ENCODE results near the gene SETD7.

Gene SETD7

DNA sequence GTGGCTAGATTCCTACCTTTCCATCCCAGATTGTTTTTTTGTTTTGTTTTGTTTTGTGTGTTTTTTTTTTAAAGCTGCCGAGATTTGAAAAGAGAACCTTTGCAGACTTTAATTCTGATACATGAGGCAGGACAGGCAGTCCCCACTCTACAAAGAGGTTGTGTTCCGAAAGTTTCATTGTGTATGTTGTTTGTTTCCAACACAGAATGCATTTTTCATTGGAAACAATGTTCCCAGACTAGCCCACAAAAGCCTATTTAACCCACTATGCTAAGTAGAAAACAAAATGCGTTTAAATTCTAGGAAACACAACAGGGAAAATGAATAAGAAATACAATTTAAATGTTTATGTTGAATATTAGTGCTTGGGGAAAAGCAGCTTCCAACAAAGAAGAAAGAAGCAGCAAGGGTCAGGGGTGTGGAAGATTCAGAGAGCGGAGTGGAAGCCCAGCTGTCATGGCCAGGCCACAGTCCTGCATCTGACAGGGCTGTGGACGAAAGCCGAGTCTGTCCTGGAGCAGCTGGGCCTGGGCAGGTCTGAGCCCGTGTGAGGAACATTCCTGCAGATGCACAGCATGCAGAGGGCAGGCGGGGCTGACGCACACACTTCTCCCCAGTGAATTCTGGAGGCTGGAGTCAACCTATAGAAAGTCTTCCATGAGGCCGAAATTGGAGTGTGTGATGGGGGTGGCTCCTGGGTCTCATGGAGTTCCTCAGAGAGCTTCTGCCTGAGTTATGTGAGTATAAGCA is 12.4 kb upstream of the SETD7 start:
- DNase-seq, result no peak

DNA sequence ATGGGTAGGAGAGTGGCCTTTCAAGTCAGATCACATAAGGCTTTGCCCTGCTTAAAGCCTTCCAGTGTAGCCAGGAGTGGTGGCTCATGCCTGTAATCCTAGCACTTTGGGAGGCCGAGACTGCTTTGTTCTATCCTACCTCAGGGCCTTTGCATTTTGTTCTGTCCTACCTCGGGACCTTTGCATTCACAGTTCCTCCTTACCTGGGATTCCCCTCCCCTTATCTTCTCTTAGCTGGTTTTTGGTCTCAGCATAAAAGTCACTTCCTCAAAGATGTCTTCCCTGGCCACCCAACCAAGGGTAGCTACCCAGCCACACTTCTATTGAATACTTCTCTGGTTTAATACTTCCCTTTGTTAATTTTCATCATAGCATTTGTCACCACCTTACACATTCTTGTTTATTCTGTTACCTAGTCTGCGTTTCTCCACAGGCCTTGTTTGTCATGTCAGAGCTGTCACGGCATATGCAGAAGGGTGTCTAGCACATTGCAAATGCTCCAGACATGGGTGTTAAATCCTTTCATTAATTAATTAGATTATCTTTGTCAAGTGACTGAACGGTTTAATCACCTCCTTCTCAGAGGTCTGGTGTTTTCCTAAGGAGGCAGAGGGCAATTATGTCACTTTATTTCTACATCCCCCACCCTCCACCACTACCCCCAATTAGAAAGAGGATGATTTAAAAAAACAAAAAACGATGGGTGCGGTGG is 11.3 kb upstream of the SETD7 start:
- peak; percentile 20 for DNase-seq

DNA sequence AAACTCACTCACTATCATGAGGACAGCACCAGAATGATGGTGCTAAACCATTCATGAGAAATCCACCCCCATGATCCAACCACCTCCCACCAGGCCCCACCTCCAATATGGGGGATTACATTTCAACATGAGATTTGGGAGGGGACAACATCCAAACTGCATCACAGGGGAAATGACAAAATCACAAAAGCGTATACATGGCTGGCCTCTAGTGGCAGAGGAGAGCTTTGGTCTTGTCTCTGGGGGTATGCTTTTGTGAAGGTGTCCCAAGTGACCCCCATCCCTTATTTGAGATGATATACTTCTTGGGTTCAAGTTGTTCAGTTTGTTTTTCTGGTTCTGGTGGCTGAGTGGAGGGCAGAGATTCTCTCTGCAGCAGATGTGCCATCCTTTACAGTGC is 8.5 kb upstream of the SETD7 start:
- DNase-seq, result peak; percentile 28

DNA sequence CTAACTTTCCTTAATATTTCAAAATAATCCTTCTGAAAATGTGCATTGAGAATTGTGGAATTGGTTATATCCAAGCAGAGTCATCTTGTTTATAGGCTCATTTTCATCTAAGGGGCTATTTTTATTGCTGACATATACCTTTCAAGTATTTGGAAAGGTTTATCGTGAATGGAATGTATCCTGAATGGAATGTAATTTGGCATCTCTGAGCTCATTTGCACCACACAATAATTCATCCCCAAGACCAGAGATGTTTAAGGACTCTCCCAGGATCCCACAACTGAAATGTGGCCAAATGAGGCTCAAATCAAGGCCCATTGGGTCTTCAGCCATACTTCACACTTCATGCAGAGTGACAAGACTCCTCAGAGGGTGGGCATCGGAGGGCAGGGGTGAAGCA is 7.5 kb upstream of the SETD7 start:
- no peak for DNase-seq

DNA sequence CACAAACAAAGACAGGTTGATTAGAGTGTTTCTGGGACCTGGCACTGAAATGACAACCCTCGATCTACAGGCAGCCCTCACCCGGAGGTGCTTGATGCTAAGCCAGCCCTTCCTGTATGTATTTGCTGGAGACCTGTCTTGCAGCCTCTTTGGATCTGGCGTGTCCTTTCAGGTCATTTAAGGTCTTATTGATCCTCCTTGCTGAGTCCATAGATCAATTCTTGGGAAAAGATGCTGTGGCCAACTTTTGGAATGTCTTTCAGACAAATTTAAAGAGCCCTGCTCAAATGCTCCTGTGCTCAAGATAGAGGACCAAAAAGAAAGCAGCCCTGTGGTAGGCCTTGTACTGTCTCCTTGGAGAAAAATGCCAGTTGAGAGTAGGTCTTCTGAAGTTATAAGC is 6.8 kb upstream of the SETD7 start:
- no peak for DNase-seq

DNA sequence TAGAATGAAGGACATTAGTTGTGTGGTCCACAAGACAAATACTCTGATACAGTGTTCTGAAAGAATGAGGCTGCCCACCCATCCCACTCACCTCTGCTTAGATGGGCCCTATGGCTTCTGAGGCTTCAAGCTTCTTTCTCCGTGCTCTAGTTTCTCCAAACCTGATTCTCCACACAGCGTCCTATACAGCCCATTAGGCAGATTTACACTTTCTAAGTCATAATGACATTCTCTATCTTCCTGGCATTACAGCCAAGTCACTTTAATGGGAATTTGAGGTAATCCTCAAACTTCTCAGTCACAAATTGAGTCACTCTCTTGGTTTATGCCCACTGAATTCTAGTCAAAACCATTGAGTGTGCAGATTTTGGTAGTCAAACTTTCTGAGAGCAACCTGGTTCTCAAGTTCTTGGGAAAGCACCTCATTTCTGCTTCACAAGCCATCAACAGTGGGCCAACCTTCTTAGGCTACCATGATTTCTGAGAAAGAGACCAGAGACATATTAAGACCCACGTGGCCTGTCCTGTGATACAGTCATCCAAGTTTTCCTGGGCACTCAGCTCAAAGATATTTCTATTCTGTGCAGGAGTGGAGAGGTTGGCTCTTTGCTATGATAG is 6.2 kb upstream of the SETD7 start:
- no peak for DNase-seq

DNA sequence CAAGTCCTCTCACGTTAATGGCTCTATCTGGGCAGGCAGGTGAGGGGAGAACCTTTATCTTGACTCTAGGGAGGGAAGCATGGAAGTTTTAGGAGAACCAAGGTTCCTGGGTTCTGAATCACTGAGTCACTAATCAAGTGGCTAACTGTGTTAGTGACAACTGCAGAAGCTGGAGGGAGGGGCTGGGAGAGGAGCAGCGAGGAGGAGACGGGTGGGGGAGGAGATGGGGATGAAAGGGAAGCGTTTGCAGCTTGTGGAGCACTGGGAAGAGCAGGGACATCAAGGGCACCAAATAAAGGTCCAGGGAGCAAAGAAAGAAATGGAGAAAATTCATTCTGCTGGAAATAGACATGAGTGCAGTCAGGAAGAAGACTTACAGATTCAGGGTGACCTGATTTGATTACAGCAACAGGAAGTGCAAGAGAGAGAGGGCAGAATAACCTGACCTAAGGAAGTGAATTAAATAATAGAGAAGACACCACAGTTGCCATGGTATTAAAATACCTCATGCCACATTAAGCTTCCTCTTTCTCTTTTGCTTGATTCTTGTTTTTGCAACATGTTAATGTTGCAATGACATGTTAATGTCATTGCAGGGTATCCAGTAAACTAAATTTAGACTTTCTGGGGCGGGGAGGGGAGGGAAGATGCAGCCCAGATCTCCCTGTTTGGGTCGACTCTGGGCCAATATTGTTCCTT is 4.5 kb upstream of the SETD7 start:
- DNase-seq, result peak; percentile 83

DNA sequence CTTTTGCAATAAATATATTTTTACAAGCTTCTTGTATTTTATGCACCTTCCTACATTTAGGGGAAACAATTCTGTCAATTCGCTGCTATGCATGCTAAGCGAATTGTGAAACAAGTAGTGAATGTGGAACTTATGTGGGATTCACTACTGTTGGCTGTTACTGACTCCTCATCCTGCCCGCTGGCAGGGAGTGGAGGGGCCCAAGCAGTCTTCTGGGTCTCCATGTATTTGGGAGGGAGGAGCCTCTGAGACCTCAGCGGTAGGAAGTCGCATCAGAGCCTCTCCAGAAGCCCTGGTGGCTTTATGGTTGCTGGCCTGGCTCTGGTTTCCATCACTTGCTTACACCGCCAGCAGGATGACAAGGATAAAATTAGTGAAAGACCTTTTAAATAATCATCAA is 3.7 kb upstream of the SETD7 start:
- no peak for DNase-seq

DNA sequence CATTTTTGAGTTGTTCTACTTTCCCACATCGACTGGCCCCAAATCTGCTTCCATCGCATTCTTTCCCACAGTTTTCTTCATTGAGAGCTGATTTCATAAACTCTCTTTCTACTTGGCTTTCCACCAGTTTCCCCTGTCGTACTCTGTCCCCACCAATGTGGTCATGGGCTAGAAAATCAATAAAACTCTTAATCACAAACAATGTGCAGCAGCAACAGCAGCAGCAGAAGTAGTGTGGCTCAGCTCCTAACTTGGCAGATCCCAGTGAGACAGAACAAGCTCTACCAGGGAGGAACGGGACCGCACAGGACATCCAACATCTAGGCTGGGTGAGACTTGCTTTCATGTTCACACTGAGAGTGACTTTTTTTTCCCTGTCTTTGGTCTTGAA is 3.1 kb upstream of the SETD7 start:
- DNase-seq, result no peak

DNA sequence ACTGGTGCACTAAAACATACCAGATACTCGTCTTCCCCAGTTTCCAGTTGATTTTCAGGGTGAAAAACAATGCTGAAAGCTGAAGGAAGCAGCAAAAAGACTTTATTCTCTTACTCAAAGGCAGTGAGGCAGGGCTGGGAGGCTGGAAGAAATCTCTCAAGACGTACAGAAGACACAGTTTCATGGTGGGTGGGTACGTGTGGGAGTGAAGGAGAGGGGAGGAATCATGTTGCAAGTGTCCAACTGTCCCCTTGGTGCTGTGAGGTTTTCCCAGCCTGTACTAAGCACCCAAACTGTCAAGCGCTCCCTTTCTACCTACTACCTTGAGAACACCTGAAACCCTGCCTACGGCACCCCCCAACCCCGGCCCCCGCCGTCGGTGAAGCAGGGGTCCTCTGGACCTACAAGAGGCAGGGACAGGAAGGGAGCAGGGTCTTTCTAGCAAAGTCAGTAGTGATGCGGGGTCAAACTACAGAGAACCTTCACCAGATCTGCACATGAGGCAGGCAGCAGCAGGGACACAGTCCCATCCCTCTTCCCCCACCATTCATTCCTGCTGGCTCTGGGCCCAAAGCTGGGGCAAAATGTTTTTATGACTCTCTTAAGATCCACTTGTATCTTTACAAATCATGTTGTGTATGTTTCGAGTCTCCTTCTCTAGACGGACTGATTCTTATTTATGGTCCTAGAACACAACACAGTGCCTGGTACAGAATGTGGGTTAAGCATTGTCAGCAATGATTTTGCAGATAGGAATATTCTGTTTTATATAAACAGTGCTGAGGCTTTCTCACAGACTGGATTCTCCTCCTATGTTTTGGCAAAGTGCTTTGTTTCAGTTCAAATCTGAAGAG is 2.4 kb upstream of the SETD7 start:
- no peak for DNase-seq

DNA sequence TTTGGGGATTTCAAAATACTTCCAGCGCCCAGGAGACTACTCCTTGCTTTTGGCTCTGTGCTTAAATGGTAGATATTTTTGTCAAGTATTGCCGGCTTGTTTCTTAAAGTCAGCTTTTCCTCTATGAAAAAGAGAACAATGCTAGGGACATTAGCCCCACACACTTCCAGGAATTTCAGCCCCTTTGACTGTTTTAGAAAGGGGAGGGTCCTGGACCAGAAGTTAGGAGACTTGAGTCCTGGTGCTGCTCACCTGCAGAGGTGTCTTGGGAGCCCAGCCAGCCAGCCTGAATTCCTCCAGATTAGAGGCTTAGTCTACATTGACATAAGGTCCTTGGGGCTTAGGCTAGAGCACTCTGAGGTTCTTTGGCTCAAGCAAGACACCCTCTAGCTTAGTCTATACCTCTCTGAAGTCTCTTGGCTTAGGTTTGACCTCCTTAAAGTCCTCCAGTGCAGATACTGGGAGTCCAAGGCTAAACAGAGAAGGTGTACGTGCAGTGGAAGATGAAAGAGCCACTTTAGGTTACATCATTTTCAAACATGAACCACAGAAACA is 1.6 kb upstream of the SETD7 start:
- DNase-seq, result no peak

DNA sequence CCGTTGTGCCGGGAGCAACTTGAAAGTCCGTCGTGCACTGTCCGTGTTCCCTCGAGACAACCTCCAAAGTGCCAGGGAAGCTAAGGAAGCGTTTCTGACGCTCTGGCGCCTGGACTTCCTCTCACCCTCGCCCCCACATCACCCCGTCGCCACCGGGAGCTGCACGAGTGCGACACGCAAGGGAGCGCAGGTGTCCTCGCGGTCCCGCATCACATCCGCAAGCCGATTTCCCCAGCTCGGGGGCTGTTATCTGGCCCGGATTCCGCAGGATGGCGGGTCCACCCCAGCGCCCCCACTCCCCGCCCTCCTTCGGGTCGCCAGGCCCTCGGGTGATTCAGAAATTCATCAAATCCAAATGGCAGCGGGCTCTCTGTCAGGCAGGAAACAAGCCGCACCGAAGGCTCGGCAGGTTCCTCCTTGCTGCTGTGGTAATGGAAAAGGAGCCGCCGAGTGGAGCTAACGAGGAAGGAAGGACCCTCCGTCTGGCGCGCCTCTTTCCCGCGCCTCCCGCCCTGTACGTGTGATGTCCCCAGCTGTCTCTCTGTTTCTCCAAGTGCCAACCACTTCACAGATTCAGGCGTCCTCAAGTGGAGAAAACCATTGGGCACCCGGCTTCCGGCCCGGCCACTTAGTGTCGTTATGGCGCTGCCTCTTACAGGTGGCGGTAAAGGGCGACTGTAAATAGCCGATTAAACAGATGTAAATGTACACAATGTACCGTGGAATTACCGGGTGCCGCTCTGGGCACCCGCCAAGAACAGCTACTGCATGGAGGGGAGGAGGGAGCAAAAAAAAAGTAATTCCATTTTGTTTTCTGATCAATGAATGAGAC is 921 bp upstream of the SETD7 start:
- DNase-seq, result peak; percentile 71

DNA sequence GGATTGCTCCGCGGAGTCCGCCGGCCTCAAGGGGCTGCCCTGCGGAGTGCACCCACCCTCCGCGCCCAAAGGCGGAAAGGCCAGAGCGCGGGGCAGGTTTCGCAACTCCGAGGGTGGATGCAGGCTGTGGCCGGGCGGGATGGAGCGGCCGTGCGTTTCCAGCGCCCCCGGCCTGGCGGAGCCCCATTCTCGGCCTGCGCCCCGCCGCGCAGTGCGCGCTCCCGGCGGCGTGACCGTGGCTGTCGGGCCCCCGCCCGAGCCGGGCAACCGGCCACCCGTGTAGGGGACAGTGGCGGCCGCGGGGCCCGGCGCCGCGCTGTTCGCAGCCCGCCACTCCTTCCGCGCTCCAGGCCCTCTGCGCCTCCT is 331 bp downstream of the SETD7 start:
- DNase-seq, result no peak

DNA sequence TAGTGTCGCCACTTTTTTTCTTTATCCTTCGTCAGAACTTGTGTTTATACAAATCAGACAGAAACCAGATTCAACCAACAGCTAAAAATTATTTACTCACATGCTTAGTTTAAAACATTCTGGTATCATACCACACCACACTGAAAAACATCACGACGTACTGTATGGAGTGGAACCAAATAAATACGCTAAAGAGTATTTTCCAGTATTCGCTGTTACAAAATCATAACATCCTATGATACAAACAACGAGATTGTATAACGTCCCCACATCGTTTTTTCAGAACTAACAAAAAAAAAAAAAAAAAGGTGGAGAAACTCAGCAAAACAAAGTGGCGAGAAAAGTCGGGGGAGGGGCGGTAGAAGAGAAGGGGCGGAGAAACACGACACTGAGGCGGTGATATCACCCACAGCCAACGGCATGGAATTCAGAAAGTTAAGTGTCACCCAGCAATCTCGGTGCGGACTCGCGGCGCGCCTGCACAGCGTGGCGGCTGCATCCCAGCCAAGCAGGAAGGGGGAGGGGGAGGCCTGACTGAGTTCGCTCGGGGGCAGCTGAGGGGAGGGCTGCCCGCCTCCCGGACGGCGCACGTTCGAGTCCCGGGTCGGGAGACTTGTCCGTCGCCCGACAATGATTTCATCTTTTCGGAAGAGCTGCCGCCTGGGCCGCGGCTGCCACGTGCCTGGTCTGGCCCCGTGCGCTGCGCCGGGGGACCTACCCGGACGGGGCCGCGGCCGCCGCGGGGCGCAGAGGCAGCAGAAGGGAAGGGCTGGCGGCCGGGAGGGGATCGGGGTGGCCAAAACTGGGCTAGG is 920 bp downstream of the SETD7 start:
- DNase-seq, result peak; percentile 87

DNA sequence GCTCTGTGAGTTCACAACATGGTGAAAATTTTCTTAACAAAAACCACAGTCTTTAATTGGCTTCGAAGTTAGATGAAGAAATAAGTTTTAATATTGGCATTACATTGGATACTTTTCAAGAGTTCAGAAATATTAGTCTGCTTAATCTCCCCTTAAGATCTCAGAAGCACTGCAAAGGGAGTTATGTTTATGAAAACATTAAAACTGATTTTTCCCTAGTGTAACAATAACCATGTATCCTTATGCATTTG is 1.5 kb downstream of the SETD7 start:
- DNase-seq, result no peak

DNA sequence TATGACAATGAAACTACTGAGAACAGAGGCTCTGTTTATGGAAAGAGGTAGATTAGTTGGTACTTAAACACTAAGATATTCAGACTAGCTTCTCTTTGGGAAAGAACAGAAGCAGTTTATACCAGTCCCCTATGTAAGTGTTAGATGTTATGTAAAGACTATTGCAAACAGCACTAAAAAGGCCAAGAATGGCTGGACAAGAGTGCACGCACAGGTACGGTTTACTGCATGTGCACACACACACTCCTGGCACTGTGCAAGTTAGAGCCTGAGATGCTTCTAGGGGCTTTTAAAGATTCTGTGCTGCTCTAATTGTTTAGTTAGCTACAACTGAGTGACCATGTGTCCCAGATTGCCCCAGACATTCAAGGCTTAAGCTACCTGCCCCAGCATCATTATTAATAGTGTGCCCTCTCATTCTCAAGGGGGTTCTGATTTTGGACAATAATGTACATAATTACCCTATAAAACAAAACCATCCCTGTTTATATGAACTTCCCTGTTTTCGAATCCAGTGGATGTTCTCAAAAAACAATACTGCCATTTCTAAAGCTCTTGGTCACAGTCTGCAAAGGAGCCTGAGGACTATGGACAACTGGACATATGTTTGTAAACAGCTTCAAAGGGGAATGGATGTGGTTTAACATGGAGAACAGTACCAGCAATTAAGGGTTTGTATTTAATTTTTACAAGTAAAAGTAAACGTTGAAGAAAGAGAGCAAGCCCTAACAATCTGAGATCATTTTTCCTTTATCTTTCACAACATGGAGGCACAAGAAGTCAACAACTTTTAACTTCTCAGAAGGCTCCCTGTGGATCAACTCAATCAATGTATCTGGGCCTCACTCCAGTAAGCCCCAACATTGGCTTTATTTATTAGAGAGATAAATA is 2.0 kb downstream of the SETD7 start:
- DNase-seq, result no peak

DNA sequence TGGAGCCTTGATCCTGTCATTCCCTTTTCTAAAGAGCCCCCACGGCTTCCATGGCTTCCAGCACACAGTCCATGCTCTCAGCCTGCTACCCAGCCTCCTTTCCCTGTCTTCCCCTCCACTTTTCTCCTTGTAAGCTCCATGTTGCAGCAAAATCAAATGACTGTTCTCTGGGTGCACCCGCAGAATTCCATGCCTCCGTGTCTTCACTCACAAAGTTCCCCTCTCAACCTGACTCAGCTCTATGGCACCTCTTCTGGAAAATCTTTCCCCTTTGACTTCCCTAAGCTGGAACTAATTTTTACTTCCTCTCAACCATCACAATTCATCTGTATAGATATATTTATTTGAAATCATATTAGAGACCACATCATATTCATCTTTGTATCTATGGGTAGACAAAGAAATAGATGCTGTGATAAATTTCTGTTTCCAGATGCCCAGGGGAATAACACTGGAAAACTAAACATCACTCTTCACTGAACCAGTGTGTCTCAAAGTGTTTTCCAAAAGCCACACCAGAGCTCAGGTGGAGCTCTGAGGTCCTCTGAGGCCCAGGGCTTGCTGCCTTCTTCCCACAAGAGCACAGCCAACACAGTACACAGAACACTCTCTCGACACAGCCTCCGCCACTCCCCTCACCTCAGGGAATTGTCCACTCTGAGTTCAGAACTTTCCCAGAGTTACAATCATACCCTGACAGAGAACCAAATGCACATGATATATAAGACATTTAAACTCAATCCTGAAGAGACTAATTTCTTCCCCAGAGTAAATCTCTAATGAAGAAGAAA is 3.3 kb downstream of the SETD7 start:
- no peak for DNase-seq

DNA sequence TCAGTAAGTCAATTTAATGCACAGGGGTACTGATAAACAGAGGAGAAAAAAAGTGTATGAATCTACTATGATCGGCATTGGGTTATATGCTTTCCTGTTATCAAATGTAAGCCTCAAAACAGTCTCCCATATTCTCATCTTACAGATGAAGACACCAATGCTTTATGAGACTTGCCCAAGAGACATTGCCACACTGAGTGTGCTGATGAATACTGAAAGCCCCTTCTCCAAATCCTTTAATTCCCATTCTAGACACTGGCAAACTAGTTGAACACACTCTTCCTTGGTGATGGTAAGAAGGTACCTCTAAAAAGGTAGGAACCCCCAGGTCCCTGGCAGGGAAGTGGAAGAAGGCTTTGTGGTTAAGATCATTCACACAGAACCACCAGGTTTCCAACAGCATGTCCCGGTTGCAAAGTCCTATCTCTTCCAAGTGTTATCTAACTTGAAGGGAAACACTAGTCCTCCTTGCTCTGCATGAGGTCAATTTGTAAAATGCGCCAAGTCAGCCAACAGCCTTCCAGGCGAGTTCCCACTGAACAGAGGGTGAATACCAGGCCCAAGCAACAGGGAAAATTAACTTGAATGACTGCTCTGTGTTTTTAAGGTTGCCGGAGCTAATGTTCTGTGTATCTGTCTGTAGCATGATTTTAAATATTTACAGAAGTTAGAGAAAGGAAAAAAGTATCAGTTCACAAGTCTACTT is 5.1 kb downstream of the SETD7 start:
- no peak for DNase-seq

Measured in hematopoietic multipotent progenitor cell treated with erythropoietin and hydrocortisone succinate and interleukin-3 and kit ligand, for 4 days (in vitro differentiated cells).